ENCODE results near the gene DHX58. TPM values are rescaled to one million over a fixed set of nuclear protein-coding genes. Genes with fewer than 3 reads are reported as not detected.

The DHX58 gene
- total and polyA plus RNA-seq, 2 donors (not counting 3 experiments of a cell fraction or from before 2014, with no cell fraction given), result 3.1 to 9.0 TPM

- no peak for TF ChIP-seq POLR2AphosphoS5 (IDR thresholded peaks at IDR 0.05; ENCODE audit: insufficient read depth, low read depth, low read length)
- TF ChIP-seq POLR2A (IDR thresholded peaks at IDR 0.05; ENCODE audit: low read depth, low read length), result no peak
- TF ChIP-seq GATA2 (IDR thresholded peaks at IDR 0.05; ENCODE audit: insufficient read depth, insufficient read length, low read depth, low read length), result no peak
- TF ChIP-seq FOS (IDR thresholded peaks at IDR 0.05; ENCODE audit: borderline replicate concordance, insufficient read depth, low read length), result no peak
- no peak for TF ChIP-seq JUN (IDR thresholded peaks at IDR 0.05; ENCODE audit: borderline replicate concordance, insufficient read depth, insufficient read length, low read depth)
- Histone ChIP-seq H2AFZ (ENCODE audit: low read depth, low read length) (no peak overlapping the region), H3K9me1 (replicated peaks; ENCODE audit: control insufficient read depth, extremely low read depth, insufficient read depth, low read length) (no peaks in the 10 kb centered on the region), H3K9ac (replicated peaks; ENCODE audit: extremely low read depth, insufficient read depth, low read length) (peak overlapping the region; percentile 48), H3K27ac (ENCODE audit: insufficient read depth, low read depth, low read length) (peak overlapping the region; percentile 71), H3K9me3 (replicated peaks; ENCODE audit: control insufficient read depth, insufficient read depth, low read length) (no peaks in the 10 kb centered on the region), H3K4me1 (ENCODE audit: control insufficient read depth, extremely low read depth, insufficient read depth, low read length) (peaks cover 72% of the 10 kb centered on the region), H3K4me3 (replicated peaks in 1 of 3; ENCODE audit: insufficient read depth in 1 of 3, low read depth in 1 of 3, low read length in 3 of 3) (no peak overlapping the region), H3K79me2 (ENCODE audit: control insufficient read depth, insufficient read depth, low read length) (peaks cover 63% of the 10 kb centered on the region), H3K36me3 (ENCODE audit: control insufficient read depth in 2 of 2, extremely low read depth in 1 of 2, insufficient read depth in 2 of 2, low read length in 2 of 2) (peaks cover 17 to 30% of the 10 kb centered on the region in 2 experiments), H3K27me3 (ENCODE audit: control insufficient read depth in 2 of 2, insufficient read depth in 2 of 2, low read length in 2 of 2) (no peaks in the 10 kb centered on the region), H3K4me2 (ENCODE audit: insufficient read depth, low read length) (peak overlapping the region; percentile 83), H4K20me1 (replicated peaks; ENCODE audit: control insufficient read depth, extremely low read depth, insufficient read depth, low read length) (no peaks in the 10 kb centered on the region)
- POLR2A ChIA-PET, result no interaction called here
- dilution Hi-C loops (cut with MboI; ENCODE audit: extremely low pct_ligation_motif_present, low sequenced_read_pairs) (no loop called here), intact Hi-C loops (cut with micrococcal nuclease) (loop anchor here (10.0 kb wide), 2 partner anchors 144 to 394 kb away; partner anchors contain the start of gene STAT5B)
- BruUV-seq (replicated peaks), result no TSS peak
- no peak for DNase-seq (ENCODE audit: low read depth, low spot score)
- peak; percentile 70 for FAIRE-seq
- CTCF ChIA-PET, result interaction anchor here (1.1 to 1.9 kb wide), 6 partner anchors 18 to 91 kb away, joined by 3 to 12 read pairs (median 4); partner anchors contain the start of gene KCNH4
Measured at GRCh38 chr17:42131232-42131631, 18.7 kb upstream of the DHX58 start.

GRCh38 chr17:42130310-42130936, 17.9 kb upstream of the DHX58 start:
- peaks cover 24 to 37% of the 10 kb centered on the region in 2 experiments for H3K36me3 ChIP-seq (ENCODE audit: control insufficient read depth in 2 of 2, extremely low read depth in 1 of 2, insufficient read depth in 2 of 2, low read length in 2 of 2)
- H3K4me2 ChIP-seq (ENCODE audit: insufficient read depth, low read length), result no peak overlapping the region
- FAIRE-seq, result peak; percentile 21
- ChIA-PET CTCF (interaction anchor here (1.2 to 1.5 kb wide), 2 partner anchors 32 to 50 kb away, joined by 4 to 5 read pairs; partner anchors contain the start of gene KCNH4), POLR2A (no interaction called here)
- dilution Hi-C loops (cut with MboI; ENCODE audit: extremely low pct_ligation_motif_present, low sequenced_read_pairs) (no loop called here), intact Hi-C loops (cut with micrococcal nuclease) (loop anchor here (10.0 kb wide), 2 partner anchors 144 to 394 kb away; partner anchors contain the start of gene STAT5B)
- H3K4me3 ChIP-seq (replicated peaks in 1 of 3; ENCODE audit: insufficient read depth in 1 of 3, low read depth in 1 of 3, low read length in 3 of 3), result no peak overlapping the region
- H3K79me2 ChIP-seq (ENCODE audit: control insufficient read depth, insufficient read depth, low read length), result peaks cover 58% of the 10 kb centered on the region
- peaks cover 64% of the 10 kb centered on the region for H3K4me1 ChIP-seq (ENCODE audit: control insufficient read depth, extremely low read depth, insufficient read depth, low read length)
- TF ChIP-seq CTCF (IDR thresholded peaks at IDR 0.05; ENCODE audit: extremely low read depth in 1 of 2, insufficient read depth in 1 of 2, low read depth in 1 of 2, low read length in 2 of 2), result no peak
- no peak for TF ChIP-seq GATA2 (IDR thresholded peaks at IDR 0.05; ENCODE audit: insufficient read depth, insufficient read length, low read depth, low read length)
- no peak for TF ChIP-seq MYC (IDR thresholded peaks at IDR 0.05; ENCODE audit: low read depth, low read length)
- TF ChIP-seq FOS (IDR thresholded peaks at IDR 0.05; ENCODE audit: borderline replicate concordance, insufficient read depth, low read length), result no peak
- no peak for TF ChIP-seq EZH2 (IDR thresholded peaks at IDR 0.05; ENCODE audit: borderline replicate concordance, low read depth, low read length, severe bottlenecking)
- TF ChIP-seq MAX (IDR thresholded peaks at IDR 0.05; ENCODE audit: insufficient read depth, insufficient read length), result no peak
- TF ChIP-seq POLR2A (IDR thresholded peaks at IDR 0.05; ENCODE audit: low read depth, low read length), result no peak
- no peak for TF ChIP-seq JUN (IDR thresholded peaks at IDR 0.05; ENCODE audit: borderline replicate concordance, insufficient read depth, insufficient read length, low read depth)
- TF ChIP-seq POLR2AphosphoS5 (IDR thresholded peaks at IDR 0.05; ENCODE audit: insufficient read depth, low read depth, low read length), result no peak
- no peaks in the 10 kb centered on the region for H3K9me1 ChIP-seq (replicated peaks; ENCODE audit: control insufficient read depth, extremely low read depth, insufficient read depth, low read length)
- H3K27ac ChIP-seq (ENCODE audit: insufficient read depth, low read depth, low read length), result no peak overlapping the region
- no peaks in the 10 kb centered on the region for H3K9me3 ChIP-seq (replicated peaks; ENCODE audit: control insufficient read depth, insufficient read depth, low read length)
- no TSS peak for BruUV-seq (replicated peaks)
- H2AFZ ChIP-seq (ENCODE audit: low read depth, low read length), result no peak overlapping the region
- no peaks in the 10 kb centered on the region for H4K20me1 ChIP-seq (replicated peaks; ENCODE audit: control insufficient read depth, extremely low read depth, insufficient read depth, low read length)
- H3K27me3 ChIP-seq (ENCODE audit: control insufficient read depth in 2 of 2, insufficient read depth in 2 of 2, low read length in 2 of 2), result no peaks in the 10 kb centered on the region
- no peak for DNase-seq (ENCODE audit: low read depth, low spot score)
- H3K9ac ChIP-seq (replicated peaks; ENCODE audit: extremely low read depth, insufficient read depth, low read length), result no peak overlapping the region

Data from endothelial cell of umbilical vein (primary cell).